NCI-H1417 (cell line): ENCODE measurements around the gene STX2.
"Not testable (repeated sequence)": the region's sequence is repeated elsewhere in the genome, so short reads cannot be mapped to it uniquely, and the experiment has no call there.

ENCODE experiments used
- DNase-seq, 3 experiments: peaks; one replicate each; lab custom pipeline; 2025; lab: John Stamatoyannopoulos, UW

The STX2 gene

DNA sequence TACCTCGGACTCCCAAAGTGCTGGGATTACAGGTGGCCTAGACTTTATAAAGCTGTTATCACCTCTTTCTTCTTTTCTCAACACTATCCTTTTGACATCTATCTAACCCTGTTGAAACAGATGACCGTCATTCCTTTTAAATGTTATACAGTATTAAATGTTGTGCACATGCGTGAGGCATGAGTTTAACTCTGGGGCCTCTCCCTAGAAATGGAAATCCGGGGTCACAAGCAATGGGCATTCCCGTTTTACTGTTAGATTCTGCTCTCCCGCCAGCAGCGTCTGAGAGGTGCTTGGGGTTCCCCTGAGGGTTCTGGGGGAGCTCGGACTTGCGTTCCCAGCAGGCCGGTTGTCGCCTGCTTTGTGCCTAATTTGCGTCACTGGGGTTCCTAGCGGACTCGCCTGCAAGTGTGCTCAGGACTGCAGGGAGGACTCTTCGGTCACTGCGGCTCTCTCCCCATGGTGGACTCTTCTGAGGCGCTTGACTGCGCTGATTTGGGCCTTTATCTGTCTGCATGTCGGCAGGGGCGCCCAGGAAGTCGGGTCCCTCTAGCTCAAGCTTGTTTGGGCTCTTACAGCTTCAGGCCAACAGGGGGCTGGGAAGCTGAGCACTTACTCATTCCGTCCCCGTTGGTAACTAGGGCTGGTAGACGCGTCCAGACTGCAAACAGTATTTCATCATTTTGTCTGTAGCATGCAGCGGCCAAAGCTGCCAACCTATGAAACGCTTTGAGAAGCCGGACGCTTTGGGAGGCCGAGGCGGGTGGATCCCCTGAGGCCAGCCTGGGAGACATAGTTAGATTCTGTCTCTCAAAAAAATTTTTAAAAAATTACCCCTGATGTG lies 31.6 kb upstream of the STX2 start:
- peak; percentile 14 to 83 (median 66) for DNase-seq

DNA sequence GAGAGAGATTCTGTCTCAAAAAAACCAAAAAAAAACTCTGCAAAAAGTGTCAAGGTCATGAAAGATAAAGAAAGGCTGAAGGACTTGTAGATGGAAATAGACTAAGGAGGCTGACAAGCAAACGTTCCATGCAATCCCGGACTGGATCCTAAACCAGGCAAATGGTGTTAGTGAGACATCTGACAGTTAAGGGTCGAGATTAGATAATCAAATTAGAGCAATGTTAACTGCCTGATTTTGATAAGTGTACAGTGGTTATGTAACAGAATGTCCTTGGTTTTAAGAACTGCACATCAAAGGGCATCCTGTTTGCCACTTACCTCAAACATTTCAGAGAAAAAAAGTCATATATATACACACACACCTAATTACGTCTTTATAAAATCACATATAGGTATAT lies 29.4 kb upstream of the STX2 start:
- no peak for DNase-seq

DNA sequence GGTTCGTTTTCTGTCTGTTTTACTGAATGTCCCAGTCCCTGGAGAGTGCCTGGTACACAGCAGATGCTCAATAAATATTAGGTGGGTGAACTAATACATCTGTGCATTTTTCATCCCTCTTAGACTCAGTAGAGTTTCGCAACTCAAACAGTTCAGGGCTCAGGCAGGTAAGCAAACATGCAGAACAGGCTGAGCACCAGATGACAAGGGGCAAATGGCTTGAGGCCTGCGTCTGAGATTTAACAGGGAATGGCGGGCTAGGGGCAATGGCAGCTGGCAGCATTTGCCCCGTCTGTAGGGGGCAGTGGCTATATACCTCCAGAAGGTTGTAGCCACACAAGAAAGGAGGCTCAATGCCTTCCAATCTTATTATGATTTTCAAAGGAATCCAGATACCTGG lies 24.2 kb upstream of the STX2 start:
- no peak for DNase-seq

DNA sequence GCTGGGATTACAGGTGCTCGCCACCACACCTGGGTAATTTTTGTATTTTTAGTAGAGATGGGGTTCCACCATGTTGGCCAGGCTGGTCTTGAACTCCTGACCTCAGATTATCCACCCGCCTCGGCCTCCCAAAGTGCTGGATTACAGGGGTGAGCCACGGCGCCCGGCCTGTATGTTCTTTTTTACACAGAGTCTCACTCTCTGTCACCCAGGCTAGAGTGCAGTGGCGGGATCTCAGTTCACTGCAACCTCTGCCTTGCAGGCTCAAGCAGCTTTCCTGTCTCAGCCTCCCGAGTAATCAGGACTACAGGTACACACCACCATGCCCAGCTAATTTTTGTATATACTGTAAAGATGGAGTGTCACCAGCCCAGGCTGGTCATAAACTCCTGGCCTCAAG lies 23.7 kb upstream of the STX2 start:
- not testable (repeated sequence) for DNase-seq

DNA sequence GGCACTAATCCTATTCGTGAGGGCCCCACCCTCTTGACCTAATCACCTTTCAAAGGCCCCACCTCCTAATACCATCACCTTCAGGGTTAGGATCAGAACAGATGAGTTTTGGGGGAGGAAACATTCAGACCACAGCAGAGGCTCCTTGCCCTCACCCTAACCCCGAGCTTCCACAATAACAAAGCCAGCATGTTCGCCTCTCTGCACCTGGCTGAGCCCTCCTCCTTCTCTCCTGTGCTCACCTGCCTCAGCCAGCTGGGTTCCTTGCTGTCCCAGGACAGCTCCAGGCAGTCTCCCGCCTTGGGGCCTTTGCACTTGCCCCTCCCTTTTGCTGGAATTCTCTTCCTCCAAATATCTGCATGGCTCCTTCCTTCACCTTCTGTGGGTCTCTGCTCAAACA lies 23.1 kb upstream of the STX2 start:
- DNase-seq = no peak

DNA sequence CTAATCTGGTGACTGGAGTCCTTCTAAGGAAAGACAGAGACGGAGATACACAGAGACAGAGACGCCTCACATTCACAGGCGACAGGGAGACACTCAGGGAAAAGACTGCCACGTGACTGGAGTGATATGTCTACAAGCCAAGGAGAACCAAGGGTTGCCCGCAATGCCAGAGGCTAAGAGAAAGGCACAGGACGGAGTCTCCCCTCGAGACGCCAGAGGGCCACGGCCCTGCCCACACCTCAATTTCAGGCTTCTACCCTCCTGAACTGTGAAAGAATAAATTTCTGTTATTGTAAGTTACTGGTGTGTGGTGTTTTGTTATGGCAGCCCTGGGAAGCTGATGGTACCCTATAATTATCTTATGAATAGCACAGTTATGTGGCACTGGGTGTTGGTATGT lies 21.3 kb upstream of the STX2 start:
- DNase-seq = peak in 1 of 3 experiments; percentile 48

DNA sequence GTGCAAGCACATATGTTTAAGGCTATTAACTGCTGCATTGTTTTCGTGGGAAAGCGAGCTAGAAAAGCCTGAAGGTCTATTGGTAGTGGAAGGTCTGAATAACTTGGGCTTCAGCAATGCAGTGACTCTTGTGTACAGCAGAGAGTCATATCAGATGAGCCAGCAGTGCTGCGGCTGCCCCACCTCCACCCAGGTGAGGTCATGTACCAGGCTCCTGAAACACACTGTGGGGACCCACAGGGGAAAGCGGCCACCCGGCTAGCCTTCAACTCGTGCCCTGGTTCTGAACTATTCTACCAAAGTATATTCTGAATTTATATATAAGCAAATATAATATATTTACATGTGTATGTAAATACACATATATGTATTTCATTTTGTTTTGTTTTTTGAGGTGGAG lies 20.1 kb upstream of the STX2 start:
- DNase-seq = no peak

DNA sequence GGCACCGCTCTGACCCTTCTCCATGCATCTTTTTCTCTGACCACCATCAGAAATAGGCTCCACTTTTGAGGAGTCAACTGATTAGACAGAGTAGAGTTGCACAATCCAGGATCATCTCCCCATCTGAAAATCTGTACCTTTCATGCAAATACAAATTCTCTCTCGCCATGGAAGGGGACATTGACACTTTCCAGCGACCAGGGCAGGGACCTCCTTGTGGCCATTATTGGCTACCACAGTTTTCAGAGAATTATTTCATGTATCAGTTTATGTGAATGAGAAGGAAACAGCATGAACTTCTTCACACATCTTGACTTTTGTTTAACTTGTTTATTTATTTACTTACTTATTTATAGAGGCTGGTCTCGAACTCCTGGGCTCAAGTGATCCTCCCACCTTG lies 19.0 kb upstream of the STX2 start:
- no peak for DNase-seq

DNA sequence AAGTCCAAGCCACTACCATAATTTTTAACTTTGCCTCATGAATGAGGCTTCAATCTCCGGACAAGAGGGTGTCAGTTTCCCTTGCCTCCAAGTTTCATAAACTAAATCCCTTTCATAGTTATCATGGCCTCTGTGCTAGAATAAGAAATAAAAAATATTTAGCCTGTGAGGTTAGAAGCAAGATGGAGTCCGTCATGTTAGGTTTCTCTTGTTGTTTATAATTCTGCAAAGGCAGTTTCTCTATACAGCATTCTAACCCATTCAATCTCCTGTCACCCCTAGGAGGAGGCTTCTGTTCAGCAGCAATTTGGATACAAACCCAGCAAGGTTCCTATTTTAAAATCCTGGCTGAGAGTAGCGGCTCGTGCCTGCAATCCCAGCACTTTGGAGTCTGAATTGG lies 17.0 kb upstream of the STX2 start:
- no peak for DNase-seq

DNA sequence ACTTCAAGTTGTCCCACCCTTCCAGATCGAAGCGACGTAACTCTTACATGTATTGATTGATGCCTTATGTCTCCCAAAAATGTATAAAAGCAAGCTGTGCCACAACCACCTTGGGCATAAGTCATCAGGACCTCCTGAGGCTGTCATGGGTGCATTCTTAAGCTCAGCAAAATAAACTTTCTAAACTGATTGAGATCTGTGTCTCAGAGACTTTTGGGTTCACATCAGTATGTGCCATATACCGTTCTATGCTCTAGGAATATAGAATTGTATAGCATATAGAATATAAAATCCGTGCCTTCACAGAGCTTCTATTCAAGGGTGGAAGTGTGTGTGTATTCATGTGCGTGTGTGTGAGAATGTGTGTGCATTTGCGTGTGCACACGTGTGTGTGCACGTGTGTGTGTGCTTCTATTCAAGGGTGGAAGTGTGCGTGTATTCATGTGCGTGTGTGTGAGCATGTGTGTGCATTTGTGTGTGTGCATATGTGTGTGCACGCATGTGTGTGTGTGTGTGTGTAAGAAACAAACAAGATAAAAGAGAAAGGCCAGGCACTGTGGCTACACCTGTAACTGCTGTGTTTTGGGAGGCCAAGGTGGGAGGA lies 11.5 kb upstream of the STX2 start:
- no peak for DNase-seq

DNA sequence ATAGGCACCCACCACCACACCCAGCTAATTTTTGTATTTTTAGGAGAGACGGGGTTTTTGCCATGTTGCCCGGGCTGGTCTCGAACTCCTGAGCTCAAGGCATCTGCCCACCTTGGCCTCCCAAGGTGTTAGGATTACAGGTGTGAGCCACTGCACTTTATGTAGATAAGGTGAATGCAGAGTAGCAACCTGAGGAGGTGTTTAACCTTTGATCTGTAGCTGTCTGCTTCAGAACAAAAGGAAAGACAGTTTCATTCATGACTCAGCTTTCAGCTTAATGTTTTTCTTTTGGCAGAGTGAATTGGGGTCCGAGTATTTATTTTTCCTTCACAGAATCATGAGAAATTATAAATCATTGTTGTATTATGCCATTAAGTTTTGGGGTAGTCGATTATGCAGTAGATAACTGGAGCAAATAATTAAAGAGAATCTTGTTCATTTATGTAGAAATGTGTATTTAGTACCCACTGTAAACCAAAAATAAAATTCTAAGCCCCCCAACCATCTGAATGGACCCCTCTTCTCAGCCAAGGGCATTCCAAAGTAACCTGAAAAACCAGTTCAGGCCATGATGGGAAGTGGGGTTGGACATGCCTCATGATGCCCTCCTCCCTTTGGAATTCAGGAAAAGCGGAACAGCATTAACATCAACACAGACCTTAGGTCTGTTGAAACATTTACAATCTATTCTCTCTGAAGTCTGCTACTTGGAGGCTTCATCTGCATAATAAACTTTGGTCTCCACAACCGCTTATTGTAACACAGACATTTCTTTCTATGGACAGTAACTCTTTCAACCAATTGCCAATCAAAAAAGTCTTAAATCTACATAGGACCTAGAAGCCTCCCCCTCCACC lies 10.7 kb upstream of the STX2 start:
- DNase-seq = no peak

DNA sequence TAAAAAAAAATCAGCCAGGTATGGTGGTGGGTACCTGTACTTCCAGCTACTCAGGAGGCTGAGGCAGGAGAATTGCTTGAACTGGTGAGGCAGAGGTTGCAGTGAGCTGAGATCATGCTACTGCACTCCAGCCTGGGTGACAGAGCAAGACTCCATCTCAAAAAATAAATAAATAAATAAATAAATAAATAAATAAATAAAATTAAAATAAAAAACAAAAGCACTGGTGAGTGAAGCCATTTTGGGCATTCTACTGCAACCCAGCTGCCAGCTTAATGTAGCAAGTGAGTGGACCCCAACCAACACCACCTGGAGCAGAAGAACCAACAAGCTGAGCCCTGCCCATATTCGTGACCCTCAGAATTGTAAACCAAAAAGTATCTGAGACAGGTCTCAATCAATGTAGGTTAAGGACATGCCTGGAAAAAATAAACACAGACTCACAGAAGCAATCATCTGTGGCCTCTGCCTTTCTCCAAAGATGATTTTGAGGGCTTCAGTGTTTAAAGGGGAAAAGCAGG lies 9.8 kb upstream of the STX2 start:
- DNase-seq = not testable (repeated sequence)

DNA sequence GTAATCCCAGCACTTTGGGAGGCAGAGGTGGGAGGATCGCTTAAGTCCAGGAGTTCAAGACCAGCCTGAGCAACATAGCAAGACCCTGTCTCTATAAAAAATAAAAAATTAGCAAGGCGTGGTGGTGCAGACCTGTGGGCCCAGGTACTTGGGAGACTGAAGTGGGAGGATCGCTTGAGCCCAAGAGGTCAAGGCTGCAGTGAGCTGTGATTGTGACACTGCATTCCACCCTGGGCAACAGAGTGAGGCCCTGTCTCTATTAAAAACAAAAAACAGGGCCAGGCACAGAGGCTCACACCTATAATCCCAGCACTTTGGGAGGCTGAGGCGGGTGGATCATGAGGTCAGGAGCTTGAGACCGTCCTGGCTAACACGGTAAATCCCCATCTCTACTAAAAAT lies 9.1 kb upstream of the STX2 start:
- DNase-seq = not testable (repeated sequence)

DNA sequence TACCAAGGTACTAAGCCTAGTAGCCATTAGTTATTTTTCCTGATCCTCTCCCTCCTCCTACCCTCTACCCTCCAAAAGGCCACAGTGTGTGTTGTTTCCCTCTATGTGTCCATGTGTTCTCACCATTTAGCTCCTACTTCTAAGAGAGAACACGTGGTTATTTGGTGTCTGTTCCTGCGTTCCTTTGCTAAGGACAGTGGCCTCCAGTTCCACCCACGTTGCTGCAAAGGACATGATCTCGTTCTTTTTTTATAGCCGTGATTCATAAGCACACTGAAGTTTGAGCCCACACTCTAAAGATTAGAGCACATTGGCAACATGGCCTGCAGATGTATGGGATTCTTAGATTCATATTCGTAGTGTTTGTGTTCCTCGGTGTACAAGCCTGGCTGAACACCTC lies 8.1 kb upstream of the STX2 start:
- no peak for DNase-seq

DNA sequence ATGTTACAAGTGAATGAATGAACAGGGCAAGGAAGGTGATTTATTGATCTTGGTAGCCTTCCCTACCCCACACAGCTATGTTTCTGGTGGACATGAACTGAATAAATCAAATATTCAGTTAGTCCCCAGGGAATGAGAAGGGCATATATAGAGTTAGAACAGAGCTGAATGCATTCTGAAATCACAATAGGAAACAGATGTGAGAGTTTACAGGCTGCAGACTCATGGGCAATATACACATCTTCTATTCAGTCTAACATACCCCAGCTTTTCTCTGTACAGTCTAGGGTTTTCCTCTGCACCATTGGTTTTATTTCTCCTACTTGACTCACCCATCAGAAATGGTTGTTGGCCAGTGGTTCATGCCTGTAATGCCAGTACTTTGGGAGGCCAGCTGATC lies 7.3 kb upstream of the STX2 start:
- DNase-seq = no peak

DNA sequence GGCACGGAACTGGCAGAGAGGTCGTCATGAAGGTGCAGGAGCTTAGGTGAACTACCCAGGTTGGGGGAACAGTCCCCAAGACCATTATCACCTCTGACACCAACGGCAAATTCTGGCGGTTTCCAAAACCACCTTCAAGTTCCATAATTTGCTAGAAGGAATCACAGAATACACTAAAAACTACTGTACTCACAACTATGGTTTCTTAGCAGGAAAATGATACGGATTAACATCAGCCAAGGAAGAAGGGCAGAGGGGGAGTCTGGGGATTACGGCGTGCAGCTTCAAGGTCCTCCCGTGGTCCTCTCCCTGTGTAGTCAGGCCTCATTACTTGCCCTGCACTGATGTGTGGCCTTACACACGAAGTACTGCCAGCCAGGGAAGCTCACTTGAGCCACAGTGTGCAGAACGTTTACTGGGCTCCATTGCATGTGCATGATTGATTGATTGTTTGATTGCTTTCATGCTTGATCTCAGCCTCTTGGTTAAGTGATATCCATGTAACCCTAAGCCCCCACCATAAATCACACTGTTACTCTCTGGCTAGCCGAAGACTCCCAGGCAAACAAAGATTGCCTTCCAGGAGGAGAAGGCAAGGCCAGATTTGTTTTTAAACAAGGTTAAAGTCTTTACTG lies 837 bp upstream of the STX2 start:
- DNase-seq = peak in 2 of 3 experiments; percentile 14 to 67

DNA sequence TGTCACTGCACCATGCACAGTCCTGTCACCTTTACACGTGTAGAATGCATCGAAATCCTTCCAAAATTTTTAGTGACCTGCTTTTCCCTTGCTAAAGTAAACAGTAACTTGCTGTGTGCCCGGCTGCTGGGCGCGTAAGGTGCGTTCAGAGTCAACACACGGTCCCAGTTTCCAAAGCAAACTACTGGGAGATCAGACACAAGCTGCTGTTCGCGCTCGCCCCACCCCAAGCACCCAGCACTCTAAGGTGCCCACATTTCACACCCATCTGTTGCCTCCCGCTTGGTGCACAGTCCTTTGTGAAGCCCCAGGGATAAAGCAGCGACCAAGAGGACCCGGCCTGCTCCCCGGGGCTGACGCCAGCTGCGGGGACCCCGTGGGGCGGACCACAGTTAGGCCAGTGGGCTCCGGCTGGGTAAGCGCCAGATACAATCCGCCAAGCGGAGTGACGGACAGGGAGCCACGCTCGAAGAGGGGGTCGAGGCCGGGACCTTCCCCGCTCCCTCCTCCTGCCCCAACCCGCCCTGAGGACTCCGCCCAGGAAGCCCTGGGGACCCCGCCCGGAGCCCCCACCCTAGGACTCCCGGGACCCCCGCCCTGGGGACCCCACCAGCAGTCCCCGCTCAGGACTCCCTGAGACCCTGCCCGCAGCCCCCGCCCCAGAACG lies 633 bp downstream of the STX2 start:
- peak in 2 of 3 experiments; percentile 64 to 70 for DNase-seq

DNA sequence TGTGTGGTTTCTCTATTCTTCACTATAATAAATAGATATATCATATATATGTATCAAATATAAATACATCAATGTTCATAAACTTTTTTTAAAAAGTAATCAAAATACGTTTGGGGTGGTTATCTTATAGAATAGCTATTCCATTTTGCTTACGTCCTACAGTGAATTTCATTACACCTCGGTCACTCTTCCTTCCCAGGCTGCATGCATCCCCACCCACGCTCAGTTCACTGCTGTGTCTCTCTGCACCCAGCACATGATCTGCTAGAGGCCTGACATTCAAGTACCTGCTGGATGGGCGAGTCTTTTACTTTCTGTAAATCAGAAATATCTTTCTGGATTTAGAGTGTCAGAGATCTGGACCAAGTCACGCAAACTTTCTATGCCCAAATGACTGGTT lies 3.6 kb downstream of the STX2 start:
- no peak for DNase-seq

DNA sequence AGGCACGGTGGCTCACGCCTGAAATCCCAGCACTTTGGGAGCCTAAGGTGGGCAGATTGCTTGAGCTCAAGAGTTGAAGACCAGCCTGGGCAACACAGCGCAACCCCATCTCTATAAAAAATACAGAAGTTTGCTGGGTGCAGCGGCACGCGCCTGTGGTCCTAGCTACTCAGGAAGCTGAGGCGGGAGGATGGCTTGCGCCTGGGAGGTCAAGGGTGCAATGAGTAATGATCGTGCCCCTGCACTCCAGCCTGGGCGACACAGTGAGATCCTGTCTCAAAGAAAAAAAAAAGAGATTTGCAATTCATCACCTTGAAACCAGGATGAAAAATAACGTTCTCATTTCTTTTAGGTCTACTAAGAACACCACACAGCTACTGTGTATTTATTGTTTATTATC lies 4.0 kb downstream of the STX2 start:
- DNase-seq = no peak

DNA sequence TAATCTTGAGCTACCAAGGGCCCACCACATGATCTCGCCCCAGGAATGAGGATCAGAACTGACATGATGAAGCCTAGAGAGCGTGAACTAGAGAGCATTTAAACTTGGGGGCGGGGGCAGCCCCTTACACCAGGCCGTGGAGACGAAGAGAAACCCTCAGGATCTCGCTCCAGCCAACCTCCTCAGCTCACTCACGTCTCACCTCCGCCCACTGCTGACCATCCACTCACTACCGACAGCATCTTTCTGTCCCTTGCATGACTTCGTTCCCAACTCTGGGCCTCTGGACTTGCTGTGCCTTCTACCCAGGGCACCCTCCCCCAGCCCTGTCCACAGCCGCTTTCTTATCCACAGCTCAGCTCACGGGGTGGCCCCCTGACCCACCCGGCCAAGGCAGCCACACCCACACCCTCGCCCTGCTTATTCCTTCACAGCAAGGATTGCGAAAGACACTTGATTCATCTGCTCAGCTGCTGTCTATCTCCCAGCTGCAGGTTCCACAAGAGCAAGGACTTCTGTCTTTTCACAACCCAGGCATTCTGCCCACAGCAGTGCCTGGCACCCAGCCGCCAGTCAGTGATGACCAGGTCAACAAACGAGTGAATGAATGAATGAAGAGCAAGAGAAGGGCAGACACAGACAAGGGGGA lies 6.4 kb downstream of the STX2 start:
- DNase-seq = no peak

DNA sequence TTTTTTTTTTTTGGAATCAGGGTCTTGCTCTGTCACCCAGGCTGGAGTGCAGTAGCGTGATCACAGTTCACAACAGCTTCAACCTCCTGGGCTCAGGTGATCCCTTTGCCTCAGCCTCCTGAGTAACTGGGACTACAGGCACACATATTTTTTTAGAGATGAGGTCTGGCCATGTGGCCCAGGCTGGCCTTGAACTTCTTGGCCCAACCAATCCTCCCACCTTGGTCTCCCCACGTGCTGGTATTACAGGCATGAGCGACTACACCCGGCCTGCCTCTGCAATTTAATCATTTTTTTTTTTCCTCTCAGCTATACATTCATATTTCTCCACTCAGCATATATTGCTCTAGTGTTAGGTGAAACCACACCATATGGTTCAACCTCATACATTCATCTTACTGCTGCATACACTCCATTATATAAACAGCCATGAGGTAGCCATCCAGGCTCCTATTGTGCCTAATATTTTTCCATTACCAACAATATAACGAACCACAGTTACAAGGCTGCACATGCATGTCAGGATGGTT lies 7.1 kb downstream of the STX2 start:
- no peak for DNase-seq
